HepG2 (cell line): Measurements from ENCODE around the gene TRIP6. TPM values are rescaled to one million over a fixed set of nuclear protein-coding genes. Genes with fewer than 3 reads are reported as not detected.

Source experiments
- ATAC-seq: fragments of 200-7000 bp; cut with Tn5 transposase; 3 replicates; pipeline ENCODE4 v1.9.1; 2020; ENCODE audit warnings: mild to moderate bottlenecking, moderate library complexity
- BruUV-seq: library from RNA; stranded (reverse); fragments of 400-500 nt; replicated peaks from 2 replicates; lab custom pipeline; 2021; lab: Mats Ljungman, UMichigan
- CTCF ChIA-PET: fragments of 300-600 bp; formaldehyde crosslinking; extraction: SDS; loops from one replicate; lab custom pipeline; 2021; ENCODE audit warnings: low total read pairs, inconsistent platforms, low intra/inter-chr PET ratio; lab: Yijun Ruan, JAX
- POLR2A ChIA-PET: fragments of 350-600 bp; sonication (Branson Sonifier 250); formaldehyde crosslinking; loops from one replicate; lab custom pipeline; 2020; ENCODE audit warnings: antibody characterized with exemption, inconsistent platforms; lab: Yijun Ruan, JAX
- DNase-seq: peaks from one replicate; pipeline ENCODE4 v3.0.0-alpha.2; 2015; ENCODE audit warnings: low spot score
- FAIRE-seq: peaks from 3 replicates; lab custom pipeline; 2011; peaks lifted over from hg19 to GRCh38; lab: Jason Lieb, UNC
- H2AFZ ChIP-seq: one replicate; pipeline ENCODE4 v1.6.1; 2011; ENCODE audit warnings: low read length, inconsistent platforms
- H3K27ac ChIP-seq: fragments of 300-600 bp; 3 replicates; pipeline ENCODE4 v1.8.0; 2011; ENCODE audit warnings: mixed run types, mild to moderate bottlenecking, mixed read lengths, low read length, inconsistent platforms; ENCODE audit not compliant: insufficient read depth; ENCODE audit errors: extremely low read length
- H3K27me3 ChIP-seq, 2 experiments: fragments of 200-600 bp in 1 of 2; 2 replicates in 1 of 2; 3 replicates in 1 of 2; pipeline versions ENCODE4 v1.6.0 to v1.8.0; 2011; ENCODE audit warnings: low read length in 2 of 2, mild to moderate bottlenecking in 2 of 2, moderate library complexity in 2 of 2, inconsistent platforms in 1 of 2; ENCODE audit not compliant: insufficient read depth in 2 of 2, control insufficient read depth in 1 of 2
- H3K36me3 ChIP-seq, 2 experiments: fragments of 200-600 bp in 1 of 2; replicated peaks in 1 of 2; 2 replicates in 1 of 2; 3 replicates in 1 of 2; pipeline versions ENCODE4 v1.5.1 to v1.8.0; 2011; ENCODE audit warnings: low read length in 2 of 2, inconsistent platforms in 1 of 2; ENCODE audit not compliant: insufficient read depth in 2 of 2, control insufficient read depth in 1 of 2
- H3K4me1 ChIP-seq: 2 replicates; pipeline ENCODE4 v1.5.1; 2012; ENCODE audit warnings: low read length, inconsistent platforms; ENCODE audit not compliant: insufficient read depth
- H3K4me2 ChIP-seq: 2 replicates; pipeline ENCODE4 v1.6.0; 2011; ENCODE audit warnings: low read depth, low read length, inconsistent platforms
- H3K4me3 ChIP-seq, 3 experiments: fragments of 200-600 bp in 1 of 3; sonication (generic), shearing (Covaris generic) in 1 of 3; replicated peaks in 1 of 3; 2 replicates each; pipeline ENCODE4 v1.5.1; 2011 to 2016; ENCODE audit warnings: low read length in 3 of 3, inconsistent platforms in 2 of 3, low read depth in 2 of 3, mild to moderate bottlenecking in 2 of 3, control low read depth in 1 of 3, mixed read lengths in 1 of 3; ENCODE audit not compliant: insufficient read depth in 1 of 3
- H3K79me2 ChIP-seq: one replicate; pipeline ENCODE4 v1.6.1; 2011; ENCODE audit warnings: low read length, inconsistent platforms; ENCODE audit not compliant: insufficient read depth
- H3K9ac ChIP-seq: 2 replicates; pipeline ENCODE4 v1.6.0; 2011; ENCODE audit warnings: mild to moderate bottlenecking, low read depth, low read length, inconsistent platforms; ENCODE audit not compliant: insufficient read depth
- H3K9me3 ChIP-seq: 2 replicates; pipeline ENCODE4 v1.5.1; 2012; ENCODE audit warnings: mild to moderate bottlenecking, low read length
- H4K20me1 ChIP-seq: 2 replicates; pipeline ENCODE4 v1.6.0; 2011; ENCODE audit warnings: inconsistent platforms, mild to moderate bottlenecking, low read length, moderate library complexity; ENCODE audit not compliant: insufficient read depth
- ATF3 ChIP-seq: sonication (generic); formaldehyde crosslinking; IDR thresholded peaks from 2 replicates; pipeline ENCODE4 v1.4.0; 2020; ENCODE audit warnings: missing genetic modification reagents
- ATF5 ChIP-seq: sonication (generic); formaldehyde crosslinking; IDR thresholded peaks from 2 replicates; pipeline ENCODE4 v1.4.0; 2020; ENCODE audit warnings: mild to moderate bottlenecking, low read depth, missing genetic modification reagents
- BRD4 ChIP-seq: sonication (generic); formaldehyde crosslinking; IDR thresholded peaks from 2 replicates; pipeline ENCODE4 v1.4.0; 2020; ENCODE audit warnings: missing genetic modification reagents
- FLYWCH1 ChIP-seq: sonication (generic); formaldehyde crosslinking; IDR thresholded peaks from 2 replicates; pipeline ENCODE4 v1.8.1; 2023; ENCODE audit warnings: mild to moderate bottlenecking, missing genetic modification reagents
- FOXK1 ChIP-seq: sonication (generic); formaldehyde crosslinking; IDR thresholded peaks from 2 replicates; pipeline ENCODE4 v1.4.0; 2020; ENCODE audit warnings: low read depth, missing genetic modification reagents, borderline replicate concordance
- MTF1 ChIP-seq: sonication (generic); formaldehyde crosslinking; IDR thresholded peaks from 2 replicates; pipeline ENCODE4 v1.5.0; 2020; ENCODE audit warnings: missing genetic modification reagents
- NCOR1 ChIP-seq: fragments of 200-600 bp; sonication (generic); IDR thresholded peaks from 2 replicates; pipeline ENCODE4 v1.7.0; 2017; ENCODE audit warnings: antibody characterized with exemption, low read length, borderline replicate concordance
- PCBP1 ChIP-seq: fragments of 200-400 bp; formaldehyde crosslinking; IDR thresholded peaks from 2 replicates; pipeline ENCODE4 v1.6.1; 2017; ENCODE audit warnings: mild to moderate bottlenecking, low read depth, low read length, borderline replicate concordance
- POGZ ChIP-seq: sonication (generic); formaldehyde crosslinking; IDR thresholded peaks from 2 replicates; pipeline ENCODE4 v1.4.0; 2020; ENCODE audit warnings: mild to moderate bottlenecking, missing genetic modification reagents
- TCF7 ChIP-seq: sonication (generic); IDR thresholded peaks from 2 replicates; pipeline ENCODE4 v1.6.1; 2016; ENCODE audit warnings: antibody characterized with exemption, low read depth
- YEATS4 ChIP-seq: sonication (generic); formaldehyde crosslinking; IDR thresholded peaks from 2 replicates; pipeline ENCODE4 v1.4.0; 2020; ENCODE audit warnings: missing genetic modification reagents, borderline replicate concordance
- ZNF326 ChIP-seq: sonication (generic); formaldehyde crosslinking; IDR thresholded peaks from 2 replicates; pipeline ENCODE4 v1.4.0; 2020; ENCODE audit warnings: missing genetic modification reagents, borderline replicate concordance
- ZNF383 ChIP-seq: sonication (generic); formaldehyde crosslinking; IDR thresholded peaks from 2 replicates; pipeline ENCODE4 v1.4.0; 2020; ENCODE audit warnings: missing genetic modification reagents, mild to moderate bottlenecking, borderline replicate concordance
- ZNF512B ChIP-seq: sonication (generic); formaldehyde crosslinking; IDR thresholded peaks from 2 replicates; pipeline ENCODE4 v1.5.1; 2020; ENCODE audit warnings: missing genetic modification reagents, mild to moderate bottlenecking, borderline replicate concordance
- ZNF713 ChIP-seq: sonication (generic); formaldehyde crosslinking; IDR thresholded peaks from 2 replicates; pipeline ENCODE4 v1.4.0; 2020; ENCODE audit warnings: mild to moderate bottlenecking, missing genetic modification reagents
- ZNF780A ChIP-seq: sonication (generic); formaldehyde crosslinking; IDR thresholded peaks from 2 replicates; pipeline ENCODE4 v1.8.0; 2022; ENCODE audit warnings: mild to moderate bottlenecking, missing genetic modification reagents, moderate library complexity
- ZNF83 ChIP-seq: sonication (generic); formaldehyde crosslinking; IDR thresholded peaks from 2 replicates; pipeline ENCODE4 v1.4.0; 2020; ENCODE audit warnings: missing genetic modification reagents, mild to moderate bottlenecking, borderline replicate concordance
- WGBS: methylation state at CpG from one replicate; pipeline ENCODE4 v1.1.6; 2017; ENCODE audit warnings: low lambda C conversion rate; 5-methylcytosine and 5-hydroxymethylcytosine counted together
- in situ Hi-C: cut with HindIII; loops from 2 replicates; pipeline ENCODE4 v1.10.0; 2017; ENCODE audit warnings: low pct_unique_long_range_greater_than_20kb; ENCODE audit not compliant: extremely low pct_ligation_motif_present
- intact Hi-C: fragments of 100-400 bp; cut with micrococcal nuclease; formaldehyde crosslinking; loops from one replicate; pipeline ENCODE4 v1.10.0; 2022; ENCODE audit not compliant: unreplicated experiment
- polyA plus RNA-seq, 8 experiments: library from polyadenylated mRNA; depleted of rRNA in 3 of 8; stranded (reverse) in 7 of 8; unstranded in 1 of 8; fragments of >200 nt; fragmentation: Illumina TruSeq in 4 of 8; extraction: Trizol in 4 of 8; gene quantifications; 2 replicates each; pipeline versions ENCODE4 v1.2.1 to v1.2.3, GENCODE V29; 2011 to 2016; ENCODE audit warnings: low read depth in 4 of 8, missing spikeins in 1 of 8, mixed read lengths in 1 of 8; ENCODE audit not compliant: insufficient read depth in 1 of 8
- total RNA-seq, 5 experiments: library from RNA; depleted of rRNA; stranded (reverse); fragments of >200 nt; fragmentation: Illumina TruSeq; extraction: Trizol; gene quantifications; 2 replicates each; pipeline ENCODE4 v1.2.3, GENCODE V29; 2016; ENCODE audit warnings: low read depth in 1 of 5

TRIP6 gene
- total and polyA plus RNA-seq, 2 of the 13 experiments (the other 11 are each of a cell fraction or from before 2014, with no cell fraction given) = 0.34 to 0.38 TPM

- peaks cover 58% of the 10 kb centered on the region for H3K4me1 ChIP-seq
- no peak overlapping the region for H2AFZ ChIP-seq
- no peak overlapping the region for H3K27ac ChIP-seq
- TF ChIP-seq ZNF780A (CRISPR knock-in tag) = no peak
- TF ChIP-seq YEATS4 (CRISPR knock-in tag) = no peak
- TF ChIP-seq NCOR1 = no peak
- TF ChIP-seq ATF5 (CRISPR knock-in tag) = no peak
- TF ChIP-seq ZNF83 = no peak
- no peak for TF ChIP-seq MTF1 (CRISPR knock-in tag)
- no peak for TF ChIP-seq ATF3 (CRISPR knock-in tag)
- TF ChIP-seq FLYWCH1 (CRISPR knock-in tag) = no peak
- TF ChIP-seq BRD4 (CRISPR knock-in tag) = no peak
- no peak for TF ChIP-seq POGZ (CRISPR knock-in tag)
- no peak for TF ChIP-seq FOXK1
- no peak for TF ChIP-seq ZNF713 (CRISPR knock-in tag)
- no peak for TF ChIP-seq ZNF512B (CRISPR knock-in tag)
- TF ChIP-seq ZNF383 = no peak
- TF ChIP-seq PCBP1 = no peak
- TF ChIP-seq TCF7 = no peak
- no peak for TF ChIP-seq ZNF326
- CTCF ChIA-PET = interaction anchor here (1.7 kb wide), 1 partner anchor 16 kb away, joined by 3 read pairs; the partner anchor contains the start of gene SLC12A9
- intact Hi-C loops = no loop called here
- H3K4me2 ChIP-seq = no peak overlapping the region; the same call in 1 of the 2 replicates
- H3K4me3 ChIP-seq = no peak overlapping the region
- no peaks in the 10 kb centered on the region for H3K36me3 ChIP-seq
- POLR2A ChIA-PET = interaction anchor here (0.7 to 2.4 kb wide), 6 partner anchors 9 to 53 kb away, joined by 4 to 13 read pairs (median 6); partner anchors contain the start of genes EPHB4, SLC12A9, SRRT and UFSP1
- DNase-seq (no peak), FAIRE-seq (no peak), ATAC-seq (no peak)
- no peaks in the 10 kb centered on the region for H3K27me3 ChIP-seq
- H3K79me2 ChIP-seq = no peaks in the 10 kb centered on the region
- no peak overlapping the region for H3K9ac ChIP-seq
- in situ Hi-C loops = no loop called here
- BruUV-seq = no TSS peak
- 97% methylated on average over 5 of the region's 6 CpGs for WGBS
- H3K9me3 ChIP-seq = no peaks in the 10 kb centered on the region
- H4K20me1 ChIP-seq = no peaks in the 10 kb centered on the region
These were observed 30.4 kb upstream of the TRIP6 start for GRCh38 chr7:100836812-100837098.
